Measurements from ENCODE around the gene FGF10.

FGF10 gene

DNA sequence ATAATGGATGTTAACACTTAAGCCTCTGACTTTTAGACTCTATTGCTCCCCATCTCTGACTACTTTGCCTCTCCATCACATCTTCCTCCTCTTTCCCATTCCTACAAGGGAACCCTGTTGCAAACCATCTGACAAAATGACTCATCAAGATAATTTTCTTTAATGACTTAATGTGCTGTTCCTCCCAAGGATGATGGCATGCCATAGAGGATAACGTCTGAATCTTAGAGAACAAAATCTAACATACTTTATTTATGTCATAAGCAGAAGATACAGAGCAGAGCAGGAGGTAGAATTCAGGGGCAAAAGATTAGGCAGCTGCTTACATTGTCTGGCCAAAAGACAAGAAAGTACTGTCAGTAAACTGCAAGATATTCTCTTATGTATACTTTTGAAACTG is 76.8 kb downstream of the FGF10 start:
- H3K9me3 ChIP-seq (ENCODE audit: control insufficient read depth, insufficient read depth, low read depth, low read length), result no peaks in the 10 kb centered on the region
- H3K9ac ChIP-seq (ENCODE audit: low read length), result no peak overlapping the region
- H3K4me3 ChIP-seq (ENCODE audit: low read depth, low read length), result no peak overlapping the region
- H3K27ac ChIP-seq (ENCODE audit: low read depth, low read length), result no peak overlapping the region
- H3K27me3 ChIP-seq (ENCODE audit: control insufficient read depth, insufficient read depth, low read length), result no peaks in the 10 kb centered on the region
- no peaks in the 10 kb centered on the region for H3K36me3 ChIP-seq (ENCODE audit: control insufficient read depth, insufficient read depth, low read length)
- no peaks in the 10 kb centered on the region; the same call in 1 of the 2 replicates for H3K4me1 ChIP-seq (ENCODE audit: control insufficient read depth, insufficient read depth, low read length)

DNA sequence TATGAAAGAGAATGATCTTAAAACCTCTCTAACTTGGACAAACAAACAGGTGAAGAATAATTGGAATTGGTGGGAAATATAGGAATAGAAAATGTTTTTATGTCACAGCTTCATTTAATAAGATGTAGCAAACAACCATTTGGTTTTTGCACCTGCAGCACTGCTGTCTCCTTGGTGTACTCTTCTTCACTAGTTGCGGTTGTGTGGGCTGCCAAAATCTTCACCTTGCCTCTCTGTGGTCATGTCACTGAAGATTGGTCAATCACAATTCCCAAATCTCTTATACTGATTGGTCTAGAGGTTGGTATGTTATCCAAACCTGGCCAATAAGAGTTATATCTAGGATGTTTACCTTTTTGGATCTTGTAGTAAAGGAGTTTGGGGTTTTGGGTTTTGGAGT is 88.7 kb downstream of the FGF10 start:
- Histone ChIP-seq H3K4me3 (ENCODE audit: low read depth, low read length) (no peak overlapping the region), H3K27me3 (ENCODE audit: control insufficient read depth, insufficient read depth, low read length) (no peaks in the 10 kb centered on the region), H3K27ac (ENCODE audit: low read depth, low read length) (no peak overlapping the region), H3K36me3 (ENCODE audit: control insufficient read depth, insufficient read depth, low read length) (no peaks in the 10 kb centered on the region), H3K9me3 (ENCODE audit: control insufficient read depth, insufficient read depth, low read depth, low read length) (no peaks in the 10 kb centered on the region), H3K9ac (ENCODE audit: low read length) (no peak overlapping the region), H3K4me1 (ENCODE audit: control insufficient read depth, insufficient read depth, low read length) (peaks cover 3% of the 10 kb centered on the region)

DNA sequence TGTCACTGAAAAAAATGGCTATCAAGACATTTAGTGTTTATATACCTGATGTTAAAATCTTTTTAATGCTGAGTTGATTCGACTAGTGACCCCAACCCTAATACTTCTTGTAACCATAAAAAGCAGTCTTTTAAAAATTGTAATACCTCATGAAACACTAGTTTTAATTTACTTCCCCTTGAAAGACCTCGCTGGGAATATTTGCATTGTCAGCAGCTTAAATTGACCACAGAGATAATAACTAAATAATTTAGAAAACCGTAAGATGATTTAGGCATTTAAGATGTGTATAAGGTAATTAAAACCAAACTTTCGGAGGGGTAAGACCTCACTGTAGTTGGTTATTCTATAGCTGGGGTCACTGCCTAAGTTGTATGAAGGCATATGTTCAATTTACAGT is 89.8 kb downstream of the FGF10 start:
- Histone ChIP-seq H3K9ac (ENCODE audit: low read length) (no peak overlapping the region), H3K27ac (ENCODE audit: low read depth, low read length) (no peak overlapping the region), H3K9me3 (ENCODE audit: control insufficient read depth, insufficient read depth, low read depth, low read length) (no peaks in the 10 kb centered on the region), H3K27me3 (ENCODE audit: control insufficient read depth, insufficient read depth, low read length) (no peaks in the 10 kb centered on the region), H3K4me3 (ENCODE audit: low read depth, low read length) (no peak overlapping the region), H3K36me3 (ENCODE audit: control insufficient read depth, insufficient read depth, low read length) (no peaks in the 10 kb centered on the region), H3K4me1 (ENCODE audit: control insufficient read depth, insufficient read depth, low read length) (peaks cover 3% of the 10 kb centered on the region)

DNA sequence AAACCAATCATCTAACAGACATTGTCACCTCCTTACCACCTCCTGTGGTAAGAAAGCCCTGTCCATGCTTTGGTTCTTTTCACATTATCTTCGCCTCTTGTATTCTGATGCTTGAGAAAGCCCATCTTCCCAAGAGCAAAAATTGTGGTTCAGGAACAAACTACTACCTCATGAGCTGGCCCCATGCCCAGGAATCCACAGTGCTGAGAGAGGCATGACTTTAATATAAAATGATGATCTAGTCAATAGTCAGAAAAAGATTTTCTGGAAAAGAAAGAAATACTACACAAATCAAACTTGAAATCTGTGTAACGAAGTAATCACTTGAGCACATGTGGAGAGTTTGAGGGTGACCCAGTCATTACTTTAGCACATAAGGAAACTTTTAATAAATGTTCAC is 94.7 kb downstream of the FGF10 start:
- H3K36me3 ChIP-seq (ENCODE audit: control insufficient read depth, insufficient read depth, low read length), result no peaks in the 10 kb centered on the region

DNA sequence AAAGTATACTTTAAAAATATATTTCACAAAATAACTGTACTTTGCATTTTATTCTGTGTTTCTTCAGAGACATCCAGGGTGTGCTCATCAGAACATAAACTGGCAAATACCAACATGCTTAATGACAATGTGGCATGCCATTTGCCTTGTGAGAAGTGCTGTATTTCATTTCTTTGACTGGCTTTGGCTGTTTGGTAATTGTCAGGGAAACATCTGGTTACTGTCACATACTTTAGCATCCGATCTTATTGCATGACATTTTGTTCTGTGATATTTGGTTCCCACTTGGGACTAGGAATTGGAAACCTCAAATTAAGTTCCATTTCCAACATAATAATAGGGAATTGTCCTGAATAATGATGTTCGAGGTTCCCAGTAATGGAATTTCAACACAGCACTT is 96.5 kb downstream of the FGF10 start:
- no peaks in the 10 kb centered on the region for H3K4me1 ChIP-seq (ENCODE audit: control insufficient read depth, insufficient read depth, low read length)
- H3K9ac ChIP-seq (ENCODE audit: low read length), result no peak overlapping the region
- no peaks in the 10 kb centered on the region for H3K27me3 ChIP-seq (ENCODE audit: control insufficient read depth, insufficient read depth, low read length)
- H3K27ac ChIP-seq (ENCODE audit: low read depth, low read length), result no peak overlapping the region
- no peaks in the 10 kb centered on the region for H3K36me3 ChIP-seq (ENCODE audit: control insufficient read depth, insufficient read depth, low read length)
- H3K4me3 ChIP-seq (ENCODE audit: low read depth, low read length), result no peak overlapping the region
- H3K9me3 ChIP-seq (ENCODE audit: control insufficient read depth, insufficient read depth, low read depth, low read length), result peaks cover 5% of the 10 kb centered on the region; the same call in 1 of the 2 replicates

More for the DNA sequence above, 94.7 kb downstream of the FGF10 start:
- Histone ChIP-seq H3K4me1 (ENCODE audit: control insufficient read depth, insufficient read depth, low read length) (peaks cover 3% of the 10 kb centered on the region), H3K9ac (ENCODE audit: low read length) (no peak overlapping the region), H3K27me3 (ENCODE audit: control insufficient read depth, insufficient read depth, low read length) (no peaks in the 10 kb centered on the region), H3K9me3 (ENCODE audit: control insufficient read depth, insufficient read depth, low read depth, low read length) (peaks cover 5% of the 10 kb centered on the region; the same call in 1 of the 2 replicates), H3K4me3 (ENCODE audit: low read depth, low read length) (no peak overlapping the region), H3K27ac (ENCODE audit: low read depth, low read length) (no peak overlapping the region)

DNA sequence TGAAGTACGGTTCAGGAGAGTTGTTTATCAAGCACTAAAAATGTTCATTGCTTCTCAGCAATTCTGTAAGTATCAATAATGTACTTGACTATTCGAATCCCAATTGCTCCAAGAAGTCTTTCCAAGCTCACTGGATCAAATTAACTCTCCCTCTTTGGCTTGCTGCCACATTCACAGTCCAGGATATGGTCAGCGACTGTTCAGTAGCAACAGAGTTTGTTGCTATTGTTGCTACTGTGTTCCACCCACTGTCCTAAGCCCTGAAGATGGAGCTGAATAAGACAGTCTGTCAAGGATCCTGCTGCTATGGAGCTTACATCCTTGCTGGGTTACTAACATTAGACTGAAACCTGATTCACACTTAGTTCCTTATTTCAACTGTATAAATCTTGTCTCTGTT is 110.8 kb downstream of the FGF10 start:
- no peak overlapping the region for H3K27ac ChIP-seq (ENCODE audit: low read depth, low read length)
- H3K9ac ChIP-seq (ENCODE audit: low read length), result no peak overlapping the region
- H3K9me3 ChIP-seq (ENCODE audit: control insufficient read depth, insufficient read depth, low read depth, low read length), result no peaks in the 10 kb centered on the region
- no peaks in the 10 kb centered on the region for H3K4me1 ChIP-seq (ENCODE audit: control insufficient read depth, insufficient read depth, low read length)
- H3K36me3 ChIP-seq (ENCODE audit: control insufficient read depth, insufficient read depth, low read length), result no peaks in the 10 kb centered on the region
- H3K4me3 ChIP-seq (ENCODE audit: low read depth, low read length), result no peak overlapping the region
- no peaks in the 10 kb centered on the region for H3K27me3 ChIP-seq (ENCODE audit: control insufficient read depth, insufficient read depth, low read length)

DNA sequence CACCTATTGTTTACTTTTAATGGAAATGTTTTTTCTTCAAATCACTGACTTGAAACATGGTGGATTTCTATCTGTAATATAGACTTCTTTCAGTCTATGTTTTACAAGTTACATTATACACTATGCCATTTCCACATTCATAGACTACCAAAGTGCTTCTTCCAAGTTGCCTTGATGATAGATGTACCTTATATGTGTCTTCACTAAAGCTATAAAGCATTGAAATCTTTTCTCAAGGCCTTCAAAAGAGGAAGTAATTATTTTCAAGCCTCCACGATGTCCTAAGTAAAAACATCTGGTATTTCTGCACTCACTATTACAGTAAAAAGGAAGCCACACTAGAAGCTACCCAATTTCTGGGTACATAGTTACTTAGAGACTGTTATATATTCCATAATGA is 113.3 kb downstream of the FGF10 start:
- Histone ChIP-seq H3K27ac (ENCODE audit: low read depth, low read length) (no peak overlapping the region), H3K36me3 (ENCODE audit: control insufficient read depth, insufficient read depth, low read length) (no peaks in the 10 kb centered on the region), H3K4me3 (ENCODE audit: low read depth, low read length) (no peak overlapping the region), H3K4me1 (ENCODE audit: control insufficient read depth, insufficient read depth, low read length) (no peaks in the 10 kb centered on the region), H3K9ac (ENCODE audit: low read length) (no peak overlapping the region), H3K27me3 (ENCODE audit: control insufficient read depth, insufficient read depth, low read length) (no peaks in the 10 kb centered on the region), H3K9me3 (ENCODE audit: control insufficient read depth, insufficient read depth, low read depth, low read length) (peaks cover 3% of the 10 kb centered on the region; the same call in 1 of the 2 replicates)

DNA sequence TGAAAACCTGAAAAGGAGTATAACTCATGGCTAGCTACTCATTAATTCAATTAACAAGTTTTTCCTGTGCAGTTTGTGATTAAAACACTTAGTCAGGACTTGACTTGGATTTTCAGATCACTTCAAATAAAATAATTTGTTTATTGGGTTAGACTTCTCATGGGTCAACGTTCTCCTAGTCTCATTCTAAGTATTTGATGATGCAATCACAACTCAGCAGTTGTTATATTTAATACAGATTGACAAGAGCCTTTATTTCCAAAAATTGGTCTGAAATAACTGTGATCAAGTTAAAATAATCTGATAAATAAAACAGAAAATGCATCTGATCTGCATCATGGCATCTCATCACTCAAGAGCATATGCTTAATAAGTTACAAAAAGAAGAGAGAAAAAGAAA is 113.9 kb downstream of the FGF10 start:
- Histone ChIP-seq H3K4me1 (ENCODE audit: control insufficient read depth, insufficient read depth, low read length) (no peaks in the 10 kb centered on the region), H3K27me3 (ENCODE audit: control insufficient read depth, insufficient read depth, low read length) (no peaks in the 10 kb centered on the region), H3K4me3 (ENCODE audit: low read depth, low read length) (no peak overlapping the region), H3K27ac (ENCODE audit: low read depth, low read length) (no peak overlapping the region), H3K9ac (ENCODE audit: low read length) (no peak overlapping the region), H3K9me3 (ENCODE audit: control insufficient read depth, insufficient read depth, low read depth, low read length) (peaks cover 3% of the 10 kb centered on the region; the same call in 1 of the 2 replicates), H3K36me3 (ENCODE audit: control insufficient read depth, insufficient read depth, low read length) (no peaks in the 10 kb centered on the region)

DNA sequence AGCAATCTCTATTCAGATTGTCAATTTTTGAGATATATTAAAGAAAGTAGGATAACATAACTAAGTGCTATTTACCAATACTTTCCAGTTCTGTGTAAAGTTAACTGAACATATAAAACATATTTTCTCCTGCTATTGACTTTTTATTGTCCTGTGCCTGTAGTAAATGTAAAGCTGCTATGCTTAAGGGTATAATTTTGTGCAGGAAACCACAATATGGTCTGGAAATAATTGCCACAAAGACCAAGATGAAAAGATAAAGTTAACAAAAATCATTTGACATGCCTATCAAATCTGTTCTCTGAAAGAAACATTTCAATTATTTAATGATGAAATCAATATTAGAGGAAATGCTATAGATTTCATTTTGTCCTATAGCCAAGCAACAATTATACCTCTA is 121.3 kb downstream of the FGF10 start:
- Histone ChIP-seq H3K4me1 (ENCODE audit: control insufficient read depth, insufficient read depth, low read length) (no peaks in the 10 kb centered on the region; the same call in 1 of the 2 replicates), H3K9ac (ENCODE audit: low read length) (no peak overlapping the region), H3K27me3 (ENCODE audit: control insufficient read depth, insufficient read depth, low read length) (no peaks in the 10 kb centered on the region), H3K27ac (ENCODE audit: low read depth, low read length) (no peak overlapping the region), H3K4me3 (ENCODE audit: low read depth, low read length) (no peak overlapping the region), H3K9me3 (ENCODE audit: control insufficient read depth, insufficient read depth, low read depth, low read length) (peaks cover 3% of the 10 kb centered on the region; the same call in 1 of the 2 replicates), H3K36me3 (ENCODE audit: control insufficient read depth, insufficient read depth, low read length) (no peaks in the 10 kb centered on the region)

DNA sequence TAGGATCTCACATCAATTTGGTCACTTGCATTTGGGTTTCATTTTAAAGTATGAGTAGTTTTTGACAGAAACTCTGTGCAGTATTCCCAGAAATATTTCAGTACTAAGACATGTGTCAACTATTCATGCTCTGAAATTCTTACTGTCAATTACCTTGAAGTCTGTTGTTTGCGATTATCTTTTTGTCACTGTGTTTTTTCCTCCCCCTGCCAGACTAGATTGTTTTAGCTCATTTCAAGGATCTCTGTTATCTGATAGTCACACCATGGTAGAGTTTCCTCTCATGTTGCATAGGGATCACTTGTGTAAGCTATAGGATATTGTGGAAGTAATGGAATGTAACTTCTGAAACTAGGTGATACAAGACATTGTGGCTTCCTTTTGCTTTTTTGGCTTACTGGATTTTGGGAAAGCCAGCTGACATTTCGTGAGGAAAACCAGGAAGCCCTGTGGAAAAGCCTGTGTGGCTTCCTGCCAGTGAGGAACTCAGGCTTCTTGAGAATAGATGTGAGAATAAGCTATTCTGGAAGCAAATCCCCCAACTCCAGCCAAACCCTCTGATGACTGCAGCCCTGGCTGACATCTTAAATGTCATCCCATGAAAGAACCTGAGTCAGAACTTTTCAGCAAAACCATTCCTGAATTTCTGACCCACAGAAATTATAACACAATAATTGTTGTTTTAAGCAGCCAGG is 122.2 kb downstream of the FGF10 start:
- Histone ChIP-seq H3K4me3 (ENCODE audit: low read depth, low read length) (no peak overlapping the region), H3K9ac (ENCODE audit: low read length) (no peak overlapping the region), H3K9me3 (ENCODE audit: control insufficient read depth, insufficient read depth, low read depth, low read length) (peaks cover 3% of the 10 kb centered on the region; the same call in 1 of the 2 replicates), H3K36me3 (ENCODE audit: control insufficient read depth, insufficient read depth, low read length) (no peaks in the 10 kb centered on the region), H3K4me1 (ENCODE audit: control insufficient read depth, insufficient read depth, low read length) (no peaks in the 10 kb centered on the region; the same call in 1 of the 2 replicates), H3K27ac (ENCODE audit: low read depth, low read length) (no peak overlapping the region), H3K27me3 (ENCODE audit: control insufficient read depth, insufficient read depth, low read length) (no peaks in the 10 kb centered on the region)

DNA sequence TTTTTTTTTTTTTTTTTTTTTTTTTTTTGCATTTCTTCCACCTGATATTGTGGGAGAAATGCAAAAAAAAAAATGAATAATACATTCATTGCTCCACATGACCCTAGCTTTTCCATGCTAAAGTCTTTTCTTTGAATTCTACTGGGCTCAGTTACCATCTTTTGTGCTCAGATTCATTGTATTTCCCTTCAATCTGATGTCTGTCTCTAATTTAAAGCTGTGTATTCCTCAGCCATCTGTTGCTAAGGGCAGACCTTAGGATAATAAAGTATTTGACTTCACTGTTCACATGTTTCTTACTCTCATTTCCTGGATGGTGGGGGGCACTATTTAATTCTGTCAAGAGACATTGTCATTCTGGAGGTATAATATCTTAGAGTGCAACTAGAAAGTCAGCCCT is 123.5 kb downstream of the FGF10 start:
- no peak overlapping the region for H3K27ac ChIP-seq (ENCODE audit: low read depth, low read length)
- no peaks in the 10 kb centered on the region for H3K27me3 ChIP-seq (ENCODE audit: control insufficient read depth, insufficient read depth, low read length)
- H3K9ac ChIP-seq (ENCODE audit: low read length), result no peak overlapping the region
- no peaks in the 10 kb centered on the region; the same call in 1 of the 2 replicates for H3K4me1 ChIP-seq (ENCODE audit: control insufficient read depth, insufficient read depth, low read length)
- H3K36me3 ChIP-seq (ENCODE audit: control insufficient read depth, insufficient read depth, low read length), result no peaks in the 10 kb centered on the region
- no peak overlapping the region for H3K4me3 ChIP-seq (ENCODE audit: low read depth, low read length)
- H3K9me3 ChIP-seq (ENCODE audit: control insufficient read depth, insufficient read depth, low read depth, low read length), result no peaks in the 10 kb centered on the region

Data from HUES6 (cell line).